Breast epithelium (tissue), 4 donors: ENCODE data around the gene NT5DC2. TPM values are rescaled to one million over a fixed set of nuclear protein-coding genes. Genes with fewer than 3 reads are reported as not detected.
"Not testable (repeated sequence)": the region's sequence is repeated elsewhere in the genome, so short reads cannot be mapped to it uniquely, and the experiment has no call there.

Source experiments
- DNase-seq, 2 donors: peaks; one replicate each; pipeline ENCODE4 v3.0.0-alpha.2; 2019; ENCODE audit warnings: low spot score in 2 of 2
- H3K27ac ChIP-seq, 2 donors: fragments of 200-600 bp; sonication (generic) in 1 of 2; one replicate each; pipeline ENCODE4 v1.5.1; 2016 to 2019; ENCODE audit warnings: mild to moderate bottlenecking in 1 of 2
- H3K27me3 ChIP-seq, 2 donors: fragments of 200-600 bp; sonication (generic) in 1 of 2; one replicate each; pipeline versions ENCODE4 v1.5.1 to v1.6.0; 2017 to 2019; ENCODE audit warnings: control low read depth in 1 of 2, mild to moderate bottlenecking in 1 of 2
- H3K36me3 ChIP-seq: fragments of 200-600 bp; one replicate; pipeline ENCODE4 v1.5.1; 2019
- H3K4me1 ChIP-seq, 2 donors: fragments of 200-600 bp; sonication (generic); one replicate each; pipeline ENCODE4 v1.5.1; 2016 to 2019; ENCODE audit warnings: control low read depth in 1 of 2
- H3K4me3 ChIP-seq, 3 donors: fragments of 200-600 bp; sonication (generic); 1 replicate in 2 of 3; 2 replicates in 1 of 3; pipeline ENCODE4 v1.5.1; 2016 to 2019; ENCODE audit warnings: mild to moderate bottlenecking in 3 of 3, moderate library complexity in 2 of 3
- H3K9me3 ChIP-seq, 2 donors: fragments of 200-600 bp; sonication (generic) in 1 of 2; one replicate each; pipeline ENCODE4 v1.5.1; 2016 to 2019; ENCODE audit warnings: control low read depth in 1 of 2
- CTCF ChIP-seq, 3 donors: fragments of 450-650 bp; IDR thresholded peaks; one replicate each; pipeline ENCODE4 v1.5.1; 2016 to 2017; ENCODE audit warnings: antibody characterized with exemption in 3 of 3, mild to moderate bottlenecking in 3 of 3, moderate library complexity in 3 of 3
- POLR2A ChIP-seq: fragments of 450-650 bp; IDR thresholded peaks from one replicate; pipeline ENCODE4 v1.6.1; 2016; ENCODE audit warnings: antibody characterized with exemption, mild to moderate bottlenecking, moderate library complexity
- POLR2AphosphoS5 ChIP-seq, 3 donors: sonication (generic); formaldehyde crosslinking; IDR thresholded peaks; one replicate each; pipeline ENCODE4 v1.6.1; 2017; ENCODE audit warnings: antibody characterized with exemption in 3 of 3
- intact Hi-C: fragments of 100-400 bp; cut with DNase I; formaldehyde crosslinking; loops from one replicate; pipeline ENCODE4 v1.15.1; 2023; ENCODE audit warnings: low total_unique reads
- total RNA-seq, 3 donors: library from RNA; depleted of rRNA; stranded (reverse); fragments of >200 nt; gene quantifications; one replicate each; pipeline ENCODE4 v1.1.0, GENCODE V29; 2016

The NT5DC2 gene
- total RNA-seq, 3 donors from 2014 or later = 26.5 to 35.7 (median 28.6) TPM

- H3K4me1 ChIP-seq = peaks cover 9 to 22% of the 10 kb centered on the region in 2 donors
- peak in 1 of 2 donors; percentile 34 for DNase-seq
These were observed 4.0 kb downstream of the NT5DC2 start for GRCh38 chr3:52529376-52530333.

GRCh38 chr3:52528586-52529375 lies 4.9 kb downstream of the NT5DC2 start:
- Histone ChIP-seq H3K4me3 (no peak overlapping the region), H3K27me3 (no peaks in the 10 kb centered on the region), H3K27ac (peak overlapping the region in 1 of 2 donors; percentile 94), H3K4me1 (peaks cover 7 to 22% of the 10 kb centered on the region in 2 donors), H3K9me3 (no peaks in the 10 kb centered on the region), H3K36me3 (no peaks in the 10 kb centered on the region)
- peak in 1 of 2 donors; percentile 41 for DNase-seq
- intact Hi-C loops = no loop called here
- TF ChIP-seq CTCF (IDR thresholded peaks at IDR 0.05) (no peak), POLR2AphosphoS5 (IDR thresholded peaks at IDR 0.05) (no peak), POLR2A (no peak)

More at GRCh38 chr3:52529376-52530333, 4.0 kb downstream of the NT5DC2 start:
- peak overlapping the region; percentile 31 to 94 for H3K27ac ChIP-seq
- H3K36me3 ChIP-seq = no peaks in the 10 kb centered on the region
- intact Hi-C loops = loop anchor here (10.0 kb wide), 2 partner anchors 55 to 175 kb away; partner anchors contain the start of genes GLT8D1 and SPCS1
- H3K27me3 ChIP-seq = no peaks in the 10 kb centered on the region
- H3K4me3 ChIP-seq = no peak overlapping the region
- no peak for TF ChIP-seq CTCF (IDR thresholded peaks at IDR 0.05)
- no peak for TF ChIP-seq POLR2A
- no peak for TF ChIP-seq POLR2AphosphoS5 (IDR thresholded peaks at IDR 0.05)
- H3K9me3 ChIP-seq = no peaks in the 10 kb centered on the region

- peak in 1 of 2 donors; percentile 24 for DNase-seq
- H3K4me1 ChIP-seq = peaks cover 3 to 22% of the 10 kb centered on the region in 2 donors
- no peak overlapping the region for H3K4me3 ChIP-seq
- no peaks in the 10 kb centered on the region for H3K9me3 ChIP-seq
- no peaks in the 10 kb centered on the region for H3K36me3 ChIP-seq
- peak overlapping the region in 1 of 2 donors; percentile 94 for H3K27ac ChIP-seq
- no peak for TF ChIP-seq POLR2AphosphoS5 (IDR thresholded peaks at IDR 0.05)
- no peak for TF ChIP-seq POLR2A
- TF ChIP-seq CTCF (IDR thresholded peaks at IDR 0.05) = no peak
- H3K27me3 ChIP-seq = no peaks in the 10 kb centered on the region
- intact Hi-C loops = no loop called here
These were observed 5.7 kb downstream of the NT5DC2 start for GRCh38 chr3:52527732-52528585.

GRCh38 chr3:52527039-52527731 lies 6.5 kb downstream of the NT5DC2 start:
- Histone ChIP-seq H3K4me1 (peaks cover 3 to 15% of the 10 kb centered on the region in 2 donors), H3K27me3 (no peaks in the 10 kb centered on the region), H3K9me3 (no peaks in the 10 kb centered on the region), H3K36me3 (no peaks in the 10 kb centered on the region), H3K27ac (peak overlapping the region; percentile 75 to 79), H3K4me3 (no peak overlapping the region)
- DNase-seq = peak in 1 of 2 donors; percentile 50
- intact Hi-C loops = no loop called here
- TF ChIP-seq POLR2A (no peak), POLR2AphosphoS5 (IDR thresholded peaks at IDR 0.05) (no peak), CTCF (IDR thresholded peaks at IDR 0.05) (no peak)

GRCh38 chr3:52526671-52527038 lies 7.0 kb downstream of the NT5DC2 start:
- peak in 1 of 2 donors; percentile 25 for DNase-seq
- H3K9me3 ChIP-seq, intact Hi-C loops, H3K4me3 ChIP-seq, H3K27me3 ChIP-seq, H3K36me3 ChIP-seq: not testable (repeated sequence)
- Histone ChIP-seq H3K27ac (peak overlapping the region; percentile 75 to 79), H3K4me1 (peaks cover 3 to 12% of the 10 kb centered on the region in 2 donors)
